Measurements from ENCODE around the gene LONP2.

GRCh38 chr16:48244863-48245195 lies 729 bp downstream of the LONP2 start:
- TF ChIP-seq, protein P1, sequence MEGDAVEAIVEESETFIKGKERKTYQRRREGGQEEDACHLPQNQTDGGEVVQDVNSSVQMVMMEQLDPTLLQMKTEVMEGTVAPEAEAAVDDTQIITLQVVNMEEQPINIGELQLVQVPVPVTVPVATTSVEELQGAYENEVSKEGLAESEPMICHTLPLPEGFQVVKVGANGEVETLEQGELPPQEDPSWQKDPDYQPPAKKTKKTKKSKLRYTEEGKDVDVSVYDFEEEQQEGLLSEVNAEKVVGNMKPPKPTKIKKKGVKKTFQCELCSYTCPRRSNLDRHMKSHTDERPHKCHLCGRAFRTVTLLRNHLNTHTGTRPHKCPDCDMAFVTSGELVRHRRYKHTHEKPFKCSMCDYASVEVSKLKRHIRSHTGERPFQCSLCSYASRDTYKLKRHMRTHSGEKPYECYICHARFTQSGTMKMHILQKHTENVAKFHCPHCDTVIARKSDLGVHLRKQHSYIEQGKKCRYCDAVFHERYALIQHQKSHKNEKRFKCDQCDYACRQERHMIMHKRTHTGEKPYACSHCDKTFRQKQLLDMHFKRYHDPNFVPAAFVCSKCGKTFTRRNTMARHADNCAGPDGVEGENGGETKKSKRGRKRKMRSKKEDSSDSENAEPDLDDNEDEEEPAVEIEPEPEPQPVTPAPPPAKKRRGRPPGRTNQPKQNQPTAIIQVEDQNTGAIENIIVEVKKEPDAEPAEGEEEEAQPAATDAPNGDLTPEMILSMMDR (IDR thresholded peaks at IDR 0.05): no peak
- TF ChIP-seq POLR2AphosphoS5 (IDR thresholded peaks at IDR 0.05): no peak

All from esophagus muscularis mucosa (tissue), 3 donors.